GM23338 (cell line): ENCODE data around the gene SLC16A7. TPM values are rescaled to one million over a fixed set of nuclear protein-coding genes. Genes with fewer than 3 reads are reported as not detected.

ENCODE experiments used
- ATAC-seq: fragments of 200-7000 bp; cut with Tn5 transposase; 3 replicates; pipeline ENCODE4 v1.9.1; 2020
- DNase-seq: peaks from one replicate; pipeline ENCODE4 v3.0.0-alpha.2; 2015; ENCODE audit warnings: low spot score
- H2AFZ ChIP-seq: fragments of 200-600 bp; sonication (generic); 2 replicates; pipeline ENCODE4 v1.8.0; 2016; ENCODE audit warnings: antibody characterized with exemption, mild to moderate bottlenecking, moderate library complexity
- H3F3A ChIP-seq: fragments of 200-600 bp; sonication (generic); replicated peaks from 2 replicates; pipeline ENCODE4 v1.8.0; 2017; ENCODE audit warnings: antibody characterized with exemption, mixed run types, low read depth
- H3K27ac ChIP-seq: fragments of 200-600 bp; sonication (generic); 2 replicates; pipeline ENCODE4 v1.6.1; 2016; ENCODE audit warnings: low read depth
- H3K27me3 ChIP-seq: fragments of 200-600 bp; sonication (generic); 2 replicates; pipeline ENCODE4 v1.8.0; 2016; ENCODE audit warnings: mild to moderate bottlenecking, mixed run types, moderate library complexity; ENCODE audit not compliant: insufficient read depth
- H3K36me3 ChIP-seq: fragments of 200-600 bp; sonication (generic); 2 replicates; pipeline ENCODE4 v1.8.0; 2016; ENCODE audit warnings: mild to moderate bottlenecking; ENCODE audit not compliant: insufficient read depth
- H3K4me1 ChIP-seq: fragments of 200-600 bp; sonication (generic); 2 replicates; pipeline ENCODE4 v1.8.0; 2016; ENCODE audit warnings: mild to moderate bottlenecking, moderate library complexity; ENCODE audit not compliant: insufficient read depth
- H3K4me2 ChIP-seq: fragments of 200-600 bp; sonication (generic); 2 replicates; pipeline ENCODE4 v1.7.1; 2017; ENCODE audit warnings: mixed run types
- H3K4me3 ChIP-seq: fragments of 200-600 bp; sonication (generic); 2 replicates; pipeline ENCODE4 v1.6.1; 2016; ENCODE audit warnings: mixed run types
- H3K79me2 ChIP-seq: fragments of 200-600 bp; sonication (generic); replicated peaks from 2 replicates; pipeline ENCODE4 v1.8.0; 2017; ENCODE audit warnings: mild to moderate bottlenecking; ENCODE audit not compliant: insufficient read depth
- H3K9me2 ChIP-seq: fragments of 200-600 bp; sonication (generic); 2 replicates; pipeline ENCODE4 v1.8.0; 2017; ENCODE audit not compliant: insufficient read depth
- H4K20me1 ChIP-seq: fragments of 200-600 bp; sonication (generic); replicated peaks from 2 replicates; pipeline ENCODE4 v1.8.0; 2017; ENCODE audit warnings: mild to moderate bottlenecking; ENCODE audit not compliant: insufficient read depth
- H3K27ac Mint-ChIP-seq: 2 replicates; pipeline ENCODE4 v1.8.0; 2020; ENCODE audit warnings: inconsistent platforms, mild to moderate bottlenecking, moderate library complexity, mixed read lengths
- H3K27me3 Mint-ChIP-seq: 3 replicates; pipeline ENCODE4 v1.8.0; 2022; ENCODE audit warnings: low read depth, mild to moderate bottlenecking, moderate library complexity, mixed read lengths, inconsistent platforms; ENCODE audit not compliant: insufficient read depth, poor library complexity
- H3K36me3 Mint-ChIP-seq: 3 replicates; pipeline ENCODE4 v1.8.0; 2021; ENCODE audit warnings: low read depth, mild to moderate bottlenecking, inconsistent platforms, moderate library complexity, mixed read lengths
- H3K4me1 Mint-ChIP-seq: 3 replicates; pipeline ENCODE4 v1.8.0; 2020; ENCODE audit warnings: mild to moderate bottlenecking, inconsistent platforms, mixed read lengths
- H3K4me3 Mint-ChIP-seq: 3 replicates; pipeline ENCODE4 v1.8.0; 2021; ENCODE audit warnings: moderate library complexity, mild to moderate bottlenecking, inconsistent platforms, mixed read lengths
- H3K9me3 Mint-ChIP-seq: 3 replicates; pipeline ENCODE4 v1.8.0; 2020; ENCODE audit warnings: moderate library complexity, mild to moderate bottlenecking, inconsistent platforms, mixed read lengths
- CTCF ChIP-seq, 2 experiments: fragments of 200-600 bp in 1 of 2; sonication (generic) in 1 of 2; conservative IDR thresholded peaks; 2 replicates each; pipeline versions ENCODE4 v1.5.1 to v1.6.1; 2016 to 2017; ENCODE audit warnings: antibody characterized with exemption in 2 of 2, low read depth in 2 of 2, mild to moderate bottlenecking in 2 of 2, moderate library complexity in 1 of 2
- ETS1 ChIP-seq: IDR thresholded peaks from 2 replicates; pipeline ENCODE4 v1.6.1; 2016; ENCODE audit warnings: antibody characterized with exemption
- EZH2 ChIP-seq: fragments of 200-600 bp; sonication (generic); IDR thresholded peaks from one replicate; pipeline ENCODE4 v1.8.0; 2017; ENCODE audit warnings: antibody characterized with exemption, mild to moderate bottlenecking, low read depth; ENCODE audit not compliant: unreplicated experiment
- JUNB ChIP-seq: IDR thresholded peaks from one replicate; pipeline ENCODE4 v1.6.1; 2016; ENCODE audit warnings: antibody characterized with exemption; ENCODE audit not compliant: unreplicated experiment
- POLR2AphosphoS5 ChIP-seq: IDR thresholded peaks from 2 replicates; pipeline ENCODE4 v1.6.1; 2016; ENCODE audit warnings: antibody characterized with exemption, low read depth
- STAT1 ChIP-seq: IDR thresholded peaks from one replicate; pipeline ENCODE4 v1.6.1; 2016; ENCODE audit warnings: antibody characterized with exemption; ENCODE audit not compliant: unreplicated experiment
- ZNF114 ChIP-seq: fragments of 250-450 bp; sonication (Bioruptor Pico); IDR thresholded peaks from 2 replicates; pipeline ENCODE4 v1.5.0; 2020; ENCODE audit warnings: mild to moderate bottlenecking, moderate library complexity
- ZNF462 ChIP-seq: fragments of 250-450 bp; sonication (Bioruptor Pico); IDR thresholded peaks from 2 replicates; pipeline ENCODE4 v1.5.0; 2020; ENCODE audit warnings: mild to moderate bottlenecking, moderate library complexity
- polyA plus RNA-seq: library from polyadenylated mRNA; unstranded; fragments of >200 nt; fragmentation: Nextera tagmentation; extraction: Ambion mirVana; gene quantifications from 2 replicates; pipeline ENCODE4 v1.2.1, GENCODE V29; 2016
- total RNA-seq: library from RNA; depleted of rRNA; stranded (reverse); fragments of >200 nt; shearing (Covaris generic); gene quantifications from 2 replicates; pipeline ENCODE4 v1.2.3, GENCODE V29; 2014

The SLC16A7 gene
- total and polyA plus RNA-seq, 2 experiments from 2014 or later = 2.8 to 4.3 TPM

GRCh38 chr12:59695379-59695778 is 99.5 kb downstream of the SLC16A7 start (continued):
- no peak for TF ChIP-seq ZNF462 (CRISPR knock-in tag)
- no peak for TF ChIP-seq EZH2
- TF ChIP-seq JUNB = no peak

GRCh38 chr12:59698600-59698999 is 102.8 kb downstream of the SLC16A7 start:
- Histone ChIP-seq H4K20me1 (no peaks in the 10 kb centered on the region), H3K36me3 (no peaks in the 10 kb centered on the region), H3K4me3 (no peak overlapping the region), H3K27me3 (no peaks in the 10 kb centered on the region), H3F3A (no peaks in the 10 kb centered on the region), H3K4me1 (no peaks in the 10 kb centered on the region), H3K4me2 (no peak overlapping the region), H3K79me2 (no peaks in the 10 kb centered on the region), H3K9me2 (no peaks in the 10 kb centered on the region), H3K27ac (no peak overlapping the region), H2AFZ (no peak overlapping the region)
- no peaks in the 10 kb centered on the region for H3K9me3 Mint-ChIP-seq
- no peak overlapping the region for H3K4me3 Mint-ChIP-seq
- no peaks in the 10 kb centered on the region for H3K4me1 Mint-ChIP-seq
- no peaks in the 10 kb centered on the region for H3K36me3 Mint-ChIP-seq
- H3K27ac Mint-ChIP-seq = no peak overlapping the region
- no peaks in the 10 kb centered on the region for H3K27me3 Mint-ChIP-seq
- DNase-seq (no peak), ATAC-seq (no peak)
- no peak for TF ChIP-seq POLR2AphosphoS5
- TF ChIP-seq CTCF (conservative IDR thresholded peaks at IDR 0.05; ENCODE audit: low read depth in 2 of 2) = no peak
- TF ChIP-seq ETS1 = no peak
- no peak for TF ChIP-seq STAT1
- no peak for TF ChIP-seq ZNF114 (CRISPR knock-in tag)
- no peak for TF ChIP-seq EZH2
